HCT116 (cell line): ENCODE results near the gene CHMP2A. TPM values are rescaled to one million over a fixed set of nuclear protein-coding genes. Genes with fewer than 3 reads are reported as not detected.

Source experiments
- ATAC-seq: fragments of 200-7000 bp; cut with Tn5 transposase; 2 replicates; pipeline ENCODE4 v1.9.1; 2020; ENCODE audit warnings: mild to moderate bottlenecking, moderate library complexity
- BruUV-seq: library from RNA; stranded (reverse); fragments of 400-500 nt; replicated peaks from 2 replicates; lab custom pipeline; 2021; lab: Mats Ljungman, UMichigan
- CTCF ChIA-PET: fragments of 300-600 bp; sonication (Branson Sonifier 250); formaldehyde crosslinking; loops from one replicate; lab custom pipeline; 2021; ENCODE audit warnings: antibody characterized with exemption; lab: Charles Lee
- POLR2A ChIA-PET: fragments of 300-600, 350-600 bp; sonication (Branson Sonifier 250); formaldehyde crosslinking; loops from one replicate; lab custom pipeline; 2021; ENCODE audit warnings: antibody characterized with exemption; lab: Charles Lee
- RAD21 ChIA-PET, 2 experiments: fragments of 300-600 bp; sonication (Branson Sonifier 250); formaldehyde crosslinking; loops; one replicate each; lab custom pipeline; 2023; ENCODE audit warnings: low total read pairs in 2 of 2; ENCODE audit not compliant: uncharacterized antibody in 2 of 2, unreplicated experiment in 2 of 2, low non-redundant PET in 1 of 2; lab: Charles Lee
- DNase-seq: peaks from one replicate; pipeline ENCODE4 v3.0.0-alpha.2; 2010; ENCODE audit warnings: low read depth, low spot score
- H2AFZ ChIP-seq: fragments of 200-600 bp; shearing (Covaris generic), sonication (generic); 2 replicates; pipeline ENCODE4 v1.6.1; 2017; ENCODE audit warnings: low read depth, mixed run types, mixed read lengths, antibody characterized with exemption, low read length; ENCODE audit not compliant: poor library complexity, severe bottlenecking
- H3K27ac ChIP-seq: 2 replicates; pipeline ENCODE4 v1.5.1; 2012; ENCODE audit warnings: low read depth, low read length
- H3K27me3 ChIP-seq: fragments of 200-600 bp; sonication (generic); 2 replicates; pipeline ENCODE4 v1.6.1; 2016; ENCODE audit warnings: mixed run types, low read length, mixed read lengths; ENCODE audit not compliant: insufficient read depth
- H3K36me3 ChIP-seq, 2 experiments: fragments of 200-500 bp in 1 of 2; fragments of 200-600 bp in 1 of 2; sonication (Bioruptor generic) in 1 of 2; sonication (generic) in 1 of 2; 2 replicates each; pipeline versions ENCODE4 v1.5.1 to v1.6.1; 2014 to 2016; ENCODE audit warnings: low read length in 2 of 2, inconsistent platforms in 1 of 2, mixed read lengths in 1 of 2, mixed run types in 1 of 2; ENCODE audit not compliant: insufficient read depth in 2 of 2, control insufficient read depth in 1 of 2
- H3K4me1 ChIP-seq, 2 experiments: fragments of 200-600 bp in 1 of 2; sonication (generic) in 1 of 2; 2 replicates each; pipeline versions ENCODE4 v1.5.1 to v1.6.1; 2012 to 2017; ENCODE audit warnings: low read length in 2 of 2, inconsistent platforms in 1 of 2, mild to moderate bottlenecking in 1 of 2, mixed read lengths in 1 of 2, mixed run types in 1 of 2, moderate library complexity in 1 of 2; ENCODE audit not compliant: insufficient read depth in 2 of 2, control insufficient read depth in 1 of 2
- H3K4me2 ChIP-seq: fragments of 200-600 bp; sonication (generic); 2 replicates; pipeline ENCODE4 v1.6.1; 2017; ENCODE audit warnings: mixed run types, low read length, mixed read lengths
- H3K4me3 ChIP-seq, 2 experiments: fragments of 200-600 bp in 1 of 2; sonication (generic) in 1 of 2; replicated peaks in 1 of 2; 2 replicates each; pipeline ENCODE4 v1.5.1; 2011 to 2016; ENCODE audit warnings: low read length in 2 of 2, control low read depth in 1 of 2, low read depth in 1 of 2, mild to moderate bottlenecking in 1 of 2, mixed read lengths in 1 of 2, mixed run types in 1 of 2
- H3K79me2 ChIP-seq: fragments of 200-600 bp; sonication (generic); 2 replicates; pipeline ENCODE4 v1.6.1; 2017; ENCODE audit warnings: mild to moderate bottlenecking, mixed run types, low read length, moderate library complexity, mixed read lengths; ENCODE audit not compliant: insufficient read depth
- H3K9ac ChIP-seq: fragments of 200-600 bp; sonication (generic); 2 replicates; pipeline ENCODE4 v1.6.1; 2016; ENCODE audit warnings: low read length, mixed read lengths
- H3K9me2 ChIP-seq: fragments of 200-600 bp; sonication (generic), shearing (Covaris generic); 2 replicates; pipeline ENCODE4 v1.6.1; 2017; ENCODE audit warnings: mixed run types, mild to moderate bottlenecking, moderate library complexity; ENCODE audit not compliant: insufficient read depth
- H3K9me3 ChIP-seq, 2 experiments: fragments of 200-500 bp in 1 of 2; fragments of 200-600 bp in 1 of 2; sonication (Bioruptor generic) in 1 of 2; sonication (generic) in 1 of 2; 2 replicates each; pipeline ENCODE4 v1.6.1; 2014 to 2017; ENCODE audit warnings: low read length in 2 of 2, mixed read lengths in 2 of 2, inconsistent platforms in 1 of 2, low read depth in 1 of 2, mild to moderate bottlenecking in 1 of 2, mixed run types in 1 of 2, moderate library complexity in 1 of 2; ENCODE audit not compliant: control insufficient read depth in 1 of 2, insufficient read depth in 1 of 2
- H4K20me1 ChIP-seq: fragments of 200-600 bp; sonication (generic), shearing (Covaris generic); 2 replicates; pipeline ENCODE4 v1.6.1; 2017; ENCODE audit warnings: mixed run types, mild to moderate bottlenecking, moderate library complexity; ENCODE audit not compliant: insufficient read depth
- CEBPB ChIP-seq: IDR thresholded peaks from 2 replicates; pipeline ENCODE4 v1.6.1; 2012; ENCODE audit warnings: low read depth
- CTCF ChIP-seq, 3 experiments: fragments of 200-600 bp in 1 of 3; sonication (generic) in 1 of 3; IDR thresholded peaks in 2 of 3; conservative IDR thresholded peaks in 1 of 3; 2 replicates each; pipeline ENCODE4 v1.5.1; 2012 to 2017; ENCODE audit warnings: low read depth in 2 of 3, low read length in 2 of 3, antibody characterized with exemption in 1 of 3, borderline replicate concordance in 1 of 3, control low read depth in 1 of 3, mild to moderate bottlenecking in 1 of 3, mixed read lengths in 1 of 3, mixed run types in 1 of 3, moderate library complexity in 1 of 3; ENCODE audit not compliant: insufficient read depth in 1 of 3
- EGR1 ChIP-seq: IDR thresholded peaks from 2 replicates; pipeline ENCODE4 v1.6.1; 2012; ENCODE audit warnings: low read depth
- EZH2 ChIP-seq: fragments of 200-600 bp; sonication (generic); IDR thresholded peaks from 2 replicates; pipeline ENCODE4 v1.6.1; 2017; ENCODE audit warnings: antibody characterized with exemption, mixed run types
- EZH2phosphoT487 ChIP-seq: fragments of 200-600 bp; IDR thresholded peaks from 2 replicates; pipeline ENCODE4 v1.6.1; 2018; ENCODE audit warnings: antibody characterized with exemption, borderline replicate concordance
- FOSL1 ChIP-seq: IDR thresholded peaks from 2 replicates; pipeline ENCODE4 v1.6.1; 2012; ENCODE audit warnings: low read depth
- JUND ChIP-seq: IDR thresholded peaks from 2 replicates; pipeline ENCODE4 v1.6.1; 2012
- POLR2A ChIP-seq: IDR thresholded peaks from 2 replicates; pipeline ENCODE4 v1.7.0; 2011; ENCODE audit warnings: borderline replicate concordance; ENCODE audit not compliant: insufficient read depth, insufficient read length; ENCODE audit errors: extremely low read depth
- RAD21 ChIP-seq: IDR thresholded peaks from 2 replicates; pipeline ENCODE4 v1.6.1; 2012; ENCODE audit warnings: low read depth, mild to moderate bottlenecking
- SIN3A ChIP-seq: IDR thresholded peaks from 2 replicates; pipeline ENCODE4 v1.6.1; 2012; ENCODE audit warnings: low read depth
- SP1 ChIP-seq: IDR thresholded peaks from 2 replicates; pipeline ENCODE4 v1.6.1; 2012; ENCODE audit warnings: low read depth
- SRF ChIP-seq: IDR thresholded peaks from 2 replicates; pipeline ENCODE4 v1.6.1; 2012; ENCODE audit warnings: low read depth
- YY1 ChIP-seq: IDR thresholded peaks from 2 replicates; pipeline ENCODE4 v1.6.1; 2011; ENCODE audit warnings: low read length, low read depth, moderate library complexity, mild to moderate bottlenecking; ENCODE audit not compliant: insufficient replicate concordance; ENCODE audit errors: extremely low read depth
- ZBTB33 ChIP-seq: IDR thresholded peaks from 2 replicates; pipeline ENCODE4 v1.6.1; 2011; ENCODE audit warnings: mild to moderate bottlenecking, low read length, moderate library complexity; ENCODE audit not compliant: insufficient replicate concordance; ENCODE audit errors: extremely low read depth
- ZNF274 ChIP-seq: fragments of 200-500 bp; sonication (Bioruptor generic); IDR thresholded peaks from 2 replicates; pipeline ENCODE4 v1.6.1; 2014; ENCODE audit warnings: mild to moderate bottlenecking, low read depth, low read length, inconsistent platforms
- intact Hi-C: fragments of 100-400 bp; cut with micrococcal nuclease; formaldehyde crosslinking; loops from 2 replicates; pipeline ENCODE4 v1.10.0; 2022
- total RNA-seq: library from RNA; stranded (reverse); gene quantifications from one replicate; pipeline ENCODE4 v1.2.1, GENCODE V29; 2021; ENCODE audit not compliant: unreplicated experiment
- TF ChIP-seq, protein P1 (sequence below): IDR thresholded peaks from 2 replicates; pipeline ENCODE4 v1.6.1; 2012; ENCODE audit warnings: low read depth
- TF ChIP-seq, protein P2 (sequence below): IDR thresholded peaks from 2 replicates; pipeline ENCODE4 v1.6.1; 2012

CHMP2A gene
- total RNA-seq, 1 experiment from 2014 or later: 125 TPM

DNA sequence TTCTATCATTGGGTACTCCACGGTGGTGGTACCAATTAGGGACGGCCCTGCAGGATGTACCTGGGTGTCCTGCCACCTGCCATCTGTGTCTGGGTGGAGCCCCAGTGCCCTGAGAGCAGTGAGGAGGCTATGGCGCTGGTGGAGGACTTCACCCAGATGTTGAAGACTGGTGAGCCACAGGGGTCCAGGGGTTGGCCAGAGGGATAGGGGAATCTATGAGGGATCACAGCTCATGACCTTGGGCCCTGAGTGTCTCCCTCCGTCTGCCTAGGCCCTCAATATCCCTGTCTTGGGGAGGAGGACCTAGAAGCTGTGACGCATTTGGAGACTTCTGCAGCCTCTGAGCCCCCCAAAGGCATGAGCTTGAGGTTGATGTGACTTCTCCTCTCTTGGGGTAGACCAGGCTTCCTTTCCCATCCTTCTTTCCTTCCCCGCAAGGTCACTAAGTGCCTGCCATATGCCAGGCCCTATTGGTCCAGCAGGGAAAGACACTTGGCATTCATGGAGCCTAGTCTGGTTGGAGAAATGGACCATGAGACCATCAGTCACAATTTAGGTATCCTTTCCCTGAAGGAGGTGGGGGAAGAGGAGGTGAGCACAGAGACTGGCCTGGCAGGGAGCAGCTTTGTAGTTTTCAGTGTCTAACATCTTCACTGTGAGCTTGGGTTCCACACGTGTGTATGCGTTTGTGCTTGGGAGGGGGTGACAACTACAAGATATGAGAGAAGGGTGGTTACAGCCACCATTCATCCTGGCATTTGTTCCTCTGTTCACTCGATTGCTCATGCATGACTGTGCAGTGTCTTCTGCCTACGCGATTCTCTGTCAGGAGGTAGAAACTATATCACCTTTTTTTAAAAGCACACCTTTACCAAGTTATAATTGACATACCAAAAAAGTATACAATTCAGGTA, 23.4 kb upstream of the CHMP2A start:
- H3K9me3 ChIP-seq: no peaks in the 10 kb centered on the region
- peaks cover 13 to 31% of the 10 kb centered on the region in 2 experiments for H3K4me1 ChIP-seq
- no peaks in the 10 kb centered on the region for H3K27me3 ChIP-seq
- CTCF ChIA-PET: interaction anchor here (1.0 kb wide), 1 partner anchor 64 kb away, joined by 5 read pairs; no protein-coding TSS in a partner anchor
- DNase-seq (no peak), ATAC-seq (no peak)
- POLR2A ChIA-PET: no interaction called here
- RAD21 ChIA-PET: no interaction called here
- intact Hi-C loops: no loop called here
- no peak overlapping the region for H3K9ac ChIP-seq
- no peaks in the 10 kb centered on the region for H3K9me2 ChIP-seq
- no peak for TF ChIP-seq POLR2A
- TF ChIP-seq YY1: no peak
- TF ChIP-seq, protein P1, sequence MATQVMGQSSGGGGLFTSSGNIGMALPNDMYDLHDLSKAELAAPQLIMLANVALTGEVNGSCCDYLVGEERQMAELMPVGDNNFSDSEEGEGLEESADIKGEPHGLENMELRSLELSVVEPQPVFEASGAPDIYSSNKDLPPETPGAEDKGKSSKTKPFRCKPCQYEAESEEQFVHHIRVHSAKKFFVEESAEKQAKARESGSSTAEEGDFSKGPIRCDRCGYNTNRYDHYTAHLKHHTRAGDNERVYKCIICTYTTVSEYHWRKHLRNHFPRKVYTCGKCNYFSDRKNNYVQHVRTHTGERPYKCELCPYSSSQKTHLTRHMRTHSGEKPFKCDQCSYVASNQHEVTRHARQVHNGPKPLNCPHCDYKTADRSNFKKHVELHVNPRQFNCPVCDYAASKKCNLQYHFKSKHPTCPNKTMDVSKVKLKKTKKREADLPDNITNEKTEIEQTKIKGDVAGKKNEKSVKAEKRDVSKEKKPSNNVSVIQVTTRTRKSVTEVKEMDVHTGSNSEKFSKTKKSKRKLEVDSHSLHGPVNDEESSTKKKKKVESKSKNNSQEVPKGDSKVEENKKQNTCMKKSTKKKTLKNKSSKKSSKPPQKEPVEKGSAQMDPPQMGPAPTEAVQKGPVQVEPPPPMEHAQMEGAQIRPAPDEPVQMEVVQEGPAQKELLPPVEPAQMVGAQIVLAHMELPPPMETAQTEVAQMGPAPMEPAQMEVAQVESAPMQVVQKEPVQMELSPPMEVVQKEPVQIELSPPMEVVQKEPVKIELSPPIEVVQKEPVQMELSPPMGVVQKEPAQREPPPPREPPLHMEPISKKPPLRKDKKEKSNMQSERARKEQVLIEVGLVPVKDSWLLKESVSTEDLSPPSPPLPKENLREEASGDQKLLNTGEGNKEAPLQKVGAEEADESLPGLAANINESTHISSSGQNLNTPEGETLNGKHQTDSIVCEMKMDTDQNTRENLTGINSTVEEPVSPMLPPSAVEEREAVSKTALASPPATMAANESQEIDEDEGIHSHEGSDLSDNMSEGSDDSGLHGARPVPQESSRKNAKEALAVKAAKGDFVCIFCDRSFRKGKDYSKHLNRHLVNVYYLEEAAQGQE: no peak
- TF ChIP-seq SRF: no peak
- TF ChIP-seq SIN3A: no peak
- TF ChIP-seq FOSL1: no peak
- TF ChIP-seq, protein P2, sequence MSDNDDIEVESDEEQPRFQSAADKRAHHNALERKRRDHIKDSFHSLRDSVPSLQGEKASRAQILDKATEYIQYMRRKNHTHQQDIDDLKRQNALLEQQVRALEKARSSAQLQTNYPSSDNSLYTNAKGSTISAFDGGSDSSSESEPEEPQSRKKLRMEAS: no peak
- no peak for TF ChIP-seq EGR1
- TF ChIP-seq RAD21: no peak
- TF ChIP-seq SP1: no peak
- TF ChIP-seq EZH2phosphoT487: no peak
- TF ChIP-seq CEBPB: no peak
- TF ChIP-seq EZH2: no peak
- no peak for TF ChIP-seq CTCF (IDR thresholded peaks at IDR 0.05 in 2 of 3, conservative IDR thresholded peaks at IDR 0.05 in 1 of 3; ENCODE audit: borderline replicate concordance in 1 of 3, insufficient read depth in 1 of 3, low read depth in 2 of 3, low read length in 2 of 3)
- no peak for TF ChIP-seq JUND
- TF ChIP-seq ZNF274: no peak
- TF ChIP-seq ZBTB33: no peak
- TF ChIP-seq, all 23 proteins: peak for 0
- H3K4me2 ChIP-seq: no peak overlapping the region
- no peak overlapping the region for H2AFZ ChIP-seq
- H3K4me3 ChIP-seq: no peak overlapping the region
- peaks cover 8% of the 10 kb centered on the region for H3K79me2 ChIP-seq
- no peak overlapping the region for H3K27ac ChIP-seq
- peaks cover 0 to 4% of the 10 kb centered on the region in 2 experiments; a peak in 3 of 4 replicates for H3K36me3 ChIP-seq
- H4K20me1 ChIP-seq: no peaks in the 10 kb centered on the region
- no TSS peak for BruUV-seq
